OCI-LY3 (cell line): Measurements from ENCODE around the gene HOXA7.

Experiments
- EZH2phosphoT487 ChIP-seq: fragments of 200-600 bp; shearing (Covaris generic); IDR thresholded peaks from 2 replicates; pipeline ENCODE4 v1.6.1; 2018; ENCODE audit warnings: antibody characterized with exemption, mixed run types, low read depth
- TF ChIP-seq, protein P1 (sequence below): fragments of 200-600, 300-600 bp; sonication (generic); IDR thresholded peaks from 2 replicates; pipeline ENCODE4 v1.5.1; 2014; ENCODE audit warnings: antibody characterized with exemption, low read length, low read depth

DNA sequence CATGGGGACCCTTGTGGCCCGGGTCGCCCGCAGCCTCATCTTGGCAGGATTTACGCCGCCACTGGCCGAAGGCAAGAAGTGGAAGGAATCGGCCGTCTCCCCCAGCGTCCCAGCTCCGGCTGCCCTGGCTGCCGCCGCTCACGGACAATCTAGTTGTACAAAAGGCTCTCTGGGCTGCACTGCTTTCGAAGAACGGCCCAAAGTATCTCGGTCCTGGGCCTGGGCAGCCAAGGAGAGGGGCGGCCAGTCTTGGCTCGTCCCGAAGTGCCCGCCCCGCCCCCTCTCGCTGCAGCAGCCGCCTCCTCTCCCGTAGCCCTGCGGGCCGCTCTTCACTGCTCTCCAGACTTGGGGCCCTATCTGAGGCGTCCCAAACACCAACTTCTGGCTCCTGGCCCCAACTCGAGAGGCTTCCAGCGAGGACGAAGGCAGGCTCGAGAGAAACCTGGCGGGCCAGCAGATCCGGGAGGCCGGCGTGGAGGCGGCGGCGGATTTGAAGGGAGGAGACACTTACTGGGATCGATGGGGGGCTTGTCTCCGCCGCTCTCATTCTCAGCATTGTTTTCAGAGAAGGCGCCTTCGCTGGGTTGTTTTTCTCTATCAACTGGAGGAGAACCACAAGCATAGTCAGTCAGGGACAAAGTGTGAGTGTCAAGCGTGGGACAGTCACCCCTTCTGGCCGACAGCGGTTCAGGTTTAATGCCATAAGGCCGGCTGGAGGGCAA, 8.1 kb upstream of the HOXA7 start:
- TF ChIP-seq, protein P1, sequence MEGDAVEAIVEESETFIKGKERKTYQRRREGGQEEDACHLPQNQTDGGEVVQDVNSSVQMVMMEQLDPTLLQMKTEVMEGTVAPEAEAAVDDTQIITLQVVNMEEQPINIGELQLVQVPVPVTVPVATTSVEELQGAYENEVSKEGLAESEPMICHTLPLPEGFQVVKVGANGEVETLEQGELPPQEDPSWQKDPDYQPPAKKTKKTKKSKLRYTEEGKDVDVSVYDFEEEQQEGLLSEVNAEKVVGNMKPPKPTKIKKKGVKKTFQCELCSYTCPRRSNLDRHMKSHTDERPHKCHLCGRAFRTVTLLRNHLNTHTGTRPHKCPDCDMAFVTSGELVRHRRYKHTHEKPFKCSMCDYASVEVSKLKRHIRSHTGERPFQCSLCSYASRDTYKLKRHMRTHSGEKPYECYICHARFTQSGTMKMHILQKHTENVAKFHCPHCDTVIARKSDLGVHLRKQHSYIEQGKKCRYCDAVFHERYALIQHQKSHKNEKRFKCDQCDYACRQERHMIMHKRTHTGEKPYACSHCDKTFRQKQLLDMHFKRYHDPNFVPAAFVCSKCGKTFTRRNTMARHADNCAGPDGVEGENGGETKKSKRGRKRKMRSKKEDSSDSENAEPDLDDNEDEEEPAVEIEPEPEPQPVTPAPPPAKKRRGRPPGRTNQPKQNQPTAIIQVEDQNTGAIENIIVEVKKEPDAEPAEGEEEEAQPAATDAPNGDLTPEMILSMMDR = no peak
- no peak for TF ChIP-seq EZH2phosphoT487
